ENCODE measurements around the gene KLHDC8B. TPM values are rescaled to one million over a fixed set of nuclear protein-coding genes. Genes with fewer than 3 reads are reported as not detected.
"Not testable (repeated sequence)": the region's sequence is repeated elsewhere in the genome, so short reads cannot be mapped to it uniquely, and the experiment has no call there.

Gene KLHDC8B
- total RNA-seq, 1 donor from 2014 or later: 132 TPM

- no peak for DNase-seq (ENCODE audit: low spot score)
- intact Hi-C loops (cut with DNase I): no loop called here
Measured at GRCh38 chr3:49174397-49174985, 3.1 kb downstream of the KLHDC8B start.

- intact Hi-C loops (cut with DNase I): no loop called here
- no peak for DNase-seq (ENCODE audit: low spot score)
Measured at GRCh38 chr3:49175530-49175929, 4.1 kb downstream of the KLHDC8B start.

DNA sequence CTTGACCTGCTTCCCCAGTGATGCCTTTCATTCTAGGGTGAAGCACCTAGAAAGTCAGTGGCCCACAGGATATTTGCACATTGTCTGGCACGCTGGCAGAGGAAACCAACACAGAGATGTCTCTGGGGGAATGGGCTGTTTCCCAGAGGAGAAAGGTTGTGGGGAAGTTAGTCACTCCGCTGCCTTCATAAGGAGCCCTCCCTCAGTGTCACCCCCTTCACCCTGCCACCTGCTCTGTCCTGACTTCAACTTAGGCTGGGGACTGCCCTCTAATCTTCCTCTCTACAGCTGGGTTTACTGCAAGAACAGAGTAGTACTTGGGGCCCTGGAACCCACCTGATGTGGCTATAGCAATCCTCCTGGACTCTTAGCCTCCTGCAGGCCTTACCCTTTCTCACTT lies 5.7 kb downstream of the KLHDC8B start:
- no peak for DNase-seq (ENCODE audit: low spot score)
- intact Hi-C loops (cut with DNase I): no loop called here

- DNase-seq (ENCODE audit: low spot score): no peak
- intact Hi-C loops (cut with DNase I): no loop called here
Measured at GRCh38 chr3:49180116-49180515, 8.7 kb downstream of the KLHDC8B start.

DNA sequence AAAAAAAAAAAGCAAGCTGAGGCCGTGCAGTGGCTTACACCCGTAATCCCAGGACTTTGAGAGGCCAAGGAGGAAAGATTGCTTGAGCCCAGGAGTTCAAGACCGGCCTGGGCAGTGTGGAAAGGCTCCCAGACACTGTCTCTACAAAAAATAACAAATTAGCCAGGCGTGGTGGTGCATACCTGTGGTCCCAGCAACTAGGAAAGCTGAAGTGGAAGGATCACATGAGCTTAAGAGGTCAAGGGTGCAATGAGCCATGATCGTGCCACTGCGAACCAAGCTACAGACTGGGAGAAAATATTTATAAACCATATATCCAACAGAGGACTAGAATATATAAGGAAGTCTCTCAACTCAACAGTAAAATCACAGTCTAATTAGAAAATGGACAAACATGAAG lies 10.0 kb downstream of the KLHDC8B start:
- DNase-seq (ENCODE audit: low spot score): no peak
- intact Hi-C loops (cut with DNase I): no loop called here

- intact Hi-C loops (cut with DNase I): no loop called here
- DNase-seq (ENCODE audit: low spot score): no peak
Measured at GRCh38 chr3:49182682-49183081, 11.3 kb downstream of the KLHDC8B start.

DNA sequence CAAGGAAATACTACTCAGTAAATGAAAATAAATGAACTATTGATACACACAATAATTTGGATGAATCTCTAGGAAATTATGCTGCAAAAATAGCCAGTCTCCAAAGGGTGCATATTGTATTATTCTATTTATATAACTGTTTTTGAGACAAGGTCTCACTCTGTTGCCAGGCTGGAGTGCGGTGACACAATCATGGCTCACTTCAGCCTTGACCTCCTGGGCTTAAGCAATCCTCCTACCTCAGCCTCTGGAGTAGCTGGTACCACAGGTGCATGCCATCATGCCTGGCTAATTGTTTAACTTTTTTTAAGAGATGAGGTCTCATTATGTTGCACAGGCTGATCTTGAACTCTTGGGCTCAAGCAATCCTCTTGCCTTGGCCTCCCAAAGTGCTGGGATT lies 12.5 kb downstream of the KLHDC8B start:
- intact Hi-C loops (cut with DNase I): no loop called here
- no peak for DNase-seq (ENCODE audit: low spot score)

GRCh38 chr3:49191741-49192140 lies 20.3 kb downstream of the KLHDC8B start:
- no peak for DNase-seq (ENCODE audit: low spot score)
- intact Hi-C loops (cut with DNase I): no loop called here

GRCh38 chr3:49198161-49198560 lies 26.8 kb downstream of the KLHDC8B start:
- intact Hi-C loops (cut with DNase I): loop anchor here (2.0 kb wide), 1 partner anchor 25 kb away; no protein-coding TSS in a partner anchor

GRCh38 chr3:49198611-49199230 lies 27.3 kb downstream of the KLHDC8B start:
- intact Hi-C loops (cut with DNase I): loop anchor here (2.0 kb wide), 1 partner anchor 26 kb away; no protein-coding TSS in a partner anchor
- no peak for DNase-seq (ENCODE audit: low spot score)

More at GRCh38 chr3:49198161-49198560, 26.8 kb downstream of the KLHDC8B start:
- no peak for DNase-seq (ENCODE audit: low spot score)

GRCh38 chr3:49199239-49199899 lies 28.0 kb downstream of the KLHDC8B start:
- intact Hi-C loops (cut with DNase I): loop anchor here (2.0 kb wide), 1 partner anchor 27 kb away; no protein-coding TSS in a partner anchor
- DNase-seq (ENCODE audit: low spot score): peak; percentile 95

GRCh38 chr3:49199900-49200281 lies 28.5 kb downstream of the KLHDC8B start:
- DNase-seq (ENCODE audit: low spot score): peak; percentile 35
- intact Hi-C loops (cut with DNase I): loop anchor here (2.0 kb wide), 1 partner anchor 27 kb away; no protein-coding TSS in a partner anchor

DNA sequence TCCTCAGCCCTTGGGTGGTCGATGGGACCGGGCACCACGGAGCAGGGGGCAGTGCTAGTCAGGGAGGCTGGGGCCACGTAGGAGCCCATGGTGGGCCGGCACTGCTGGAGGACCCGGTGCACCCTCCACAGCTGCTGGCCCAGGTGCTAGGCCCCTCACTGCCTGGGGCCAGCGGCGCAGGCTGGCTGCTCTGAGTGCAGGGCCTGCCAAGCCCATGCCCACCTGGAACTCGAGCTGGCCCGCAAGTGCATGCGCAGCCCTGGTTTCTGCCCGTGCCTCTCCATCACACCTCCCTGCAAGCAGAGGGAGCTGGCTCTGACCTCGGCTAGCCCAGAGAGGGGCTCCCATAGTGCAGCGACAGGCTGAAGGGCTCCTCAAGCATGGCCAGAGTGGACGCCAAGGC lies 42.1 kb downstream of the KLHDC8B start:
- no peak for DNase-seq (ENCODE audit: low spot score)
- intact Hi-C loops (cut with DNase I): no loop called here

DNA sequence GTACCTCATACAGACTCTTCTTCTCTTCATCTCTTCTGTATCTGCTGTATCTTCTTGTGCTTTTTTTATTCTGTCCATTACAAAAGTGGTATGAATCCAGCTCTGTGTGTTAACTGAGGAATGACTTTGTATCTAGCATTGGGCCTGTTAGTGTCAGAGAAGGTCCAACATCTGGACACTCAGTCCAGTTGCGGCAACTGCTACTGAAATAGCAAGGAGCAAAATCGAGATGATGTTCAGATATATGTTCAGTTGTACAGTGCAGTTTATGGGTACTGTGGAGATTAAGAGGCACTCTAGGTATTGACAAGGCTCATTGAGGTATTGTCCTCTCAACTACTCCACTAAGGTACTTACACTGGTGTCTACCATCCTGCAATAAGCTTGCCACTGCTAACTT lies 42.6 kb downstream of the KLHDC8B start:
- no peak for DNase-seq (ENCODE audit: low spot score)
- intact Hi-C loops (cut with DNase I): no loop called here

DNA sequence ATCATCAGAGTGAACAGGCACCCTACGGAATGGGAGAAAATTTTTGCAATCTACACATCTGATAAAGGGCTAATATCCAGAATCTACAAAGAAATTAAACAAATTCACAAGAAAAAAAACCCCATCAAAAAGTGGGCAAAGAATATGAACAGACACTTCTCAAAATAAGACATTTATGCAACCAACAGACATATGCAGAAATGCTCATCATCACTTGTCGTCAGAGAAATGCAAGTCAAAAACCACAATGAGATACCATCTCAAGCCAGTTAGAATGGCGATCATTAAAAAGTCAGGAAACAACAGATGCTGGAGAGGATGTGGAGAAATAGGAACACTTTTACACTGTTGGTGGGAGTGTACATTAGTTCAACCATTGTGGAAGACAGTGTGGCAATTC lies 45.3 kb downstream of the KLHDC8B start:
- intact Hi-C loops (cut with DNase I): loop anchor here (5.0 kb wide), 1 partner anchor 61 kb away; the partner anchor contains the start of gene C3orf62
- not testable (repeated sequence) for DNase-seq (ENCODE audit: low spot score)

DNA sequence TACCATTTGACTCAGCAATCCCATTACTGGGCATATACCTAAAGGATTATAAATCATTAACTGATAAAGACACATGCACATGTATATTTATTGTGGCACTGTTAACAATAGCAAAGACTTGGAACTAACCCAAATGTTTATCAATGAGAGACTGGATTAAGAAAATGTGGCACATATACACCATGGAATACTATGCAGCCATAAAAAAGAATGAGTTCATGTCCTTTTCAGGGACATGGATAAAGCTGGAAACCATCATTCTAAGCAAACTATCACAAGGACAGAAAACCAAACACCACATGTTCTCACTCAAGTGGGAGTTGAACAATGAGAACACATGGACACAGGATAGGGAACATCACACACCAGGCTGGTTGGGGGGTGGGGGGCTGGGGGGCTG lies 45.7 kb downstream of the KLHDC8B start:
- intact Hi-C loops (cut with DNase I): loop anchor here (5.0 kb wide), 1 partner anchor 60 kb away; the partner anchor contains the start of gene C3orf62
- DNase-seq (ENCODE audit: low spot score): not testable (repeated sequence)

DNA sequence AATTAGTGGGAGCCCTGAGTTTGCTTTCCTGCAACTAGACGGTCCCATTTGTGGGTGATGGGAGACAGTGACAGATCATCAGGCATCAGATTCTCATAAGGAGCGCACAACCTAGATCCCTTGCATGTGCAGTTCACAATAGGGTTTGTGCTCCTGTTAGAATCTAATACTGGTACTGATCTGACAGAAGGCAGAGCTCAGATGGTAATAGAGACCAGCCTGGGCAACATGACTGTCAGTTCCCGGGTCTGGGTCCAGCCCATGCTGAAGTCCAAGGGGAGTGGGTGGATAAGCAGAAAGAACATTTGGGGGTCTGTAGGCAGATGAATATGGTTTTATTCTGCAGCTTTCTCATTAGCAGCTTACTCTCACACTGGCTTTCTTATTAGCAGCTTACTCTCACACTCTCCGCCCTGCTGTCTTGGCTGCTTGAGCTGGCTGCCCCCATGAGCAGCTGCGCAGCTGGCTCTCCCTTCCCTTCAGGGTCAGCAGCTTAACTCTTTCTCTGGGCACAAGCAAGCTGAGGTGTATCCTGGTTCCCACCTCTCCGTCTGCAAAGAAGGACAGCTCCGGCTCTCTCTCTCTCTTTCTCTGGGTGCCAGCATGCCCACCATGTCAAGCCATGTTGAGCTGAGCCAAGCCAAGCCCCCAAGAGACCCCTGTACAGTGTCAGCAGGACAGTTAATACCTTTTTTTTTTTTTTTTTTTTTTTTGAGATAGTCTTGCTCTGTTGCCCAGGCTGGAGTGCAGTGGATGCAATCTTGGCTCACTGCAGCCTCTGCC lies 46.5 kb downstream of the KLHDC8B start:
- no peak for DNase-seq (ENCODE audit: low spot score)
- intact Hi-C loops (cut with DNase I): loop anchor here (5.0 kb wide), 1 partner anchor 59 kb away; the partner anchor contains the start of gene C3orf62

DNA sequence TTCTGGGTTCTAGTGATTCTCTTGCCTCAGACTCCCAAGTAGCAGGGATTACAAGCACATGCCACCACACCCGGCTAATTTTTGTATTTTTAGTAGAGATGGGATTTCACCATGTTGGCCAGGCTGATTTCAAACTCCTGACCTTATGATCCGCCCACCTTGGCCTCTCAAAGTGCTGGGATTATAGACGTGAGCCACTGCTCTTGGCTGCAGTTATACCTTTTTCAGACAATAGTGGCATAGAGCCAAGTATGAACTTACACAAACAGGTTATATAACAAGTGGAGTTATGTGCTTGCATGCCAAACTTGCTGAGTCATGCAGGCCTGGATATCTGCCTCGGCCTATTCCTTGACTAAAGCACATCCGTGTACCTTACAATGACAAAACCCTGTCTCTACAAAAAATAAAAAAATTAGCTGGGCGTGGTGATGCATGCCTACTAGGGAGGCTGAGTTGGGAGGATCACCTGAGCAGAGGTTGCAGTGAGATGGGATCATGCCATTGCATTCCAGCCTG lies 47.1 kb downstream of the KLHDC8B start:
- intact Hi-C loops (cut with DNase I): loop anchor here (5.0 kb wide), 1 partner anchor 59 kb away; the partner anchor contains the start of gene C3orf62
- DNase-seq (ENCODE audit: low spot score): peak; percentile 86

GRCh38 chr3:49219132-49219531 lies 47.7 kb downstream of the KLHDC8B start:
- no peak for DNase-seq (ENCODE audit: low spot score)
- intact Hi-C loops (cut with DNase I): loop anchor here (5.0 kb wide), 1 partner anchor 58 kb away; the partner anchor contains the start of gene C3orf62

Measured in cardiac septum (tissue), 1 donor.